Neuronal stem cell (in vitro differentiated cells): ENCODE data around the gene PCNX3.

Experiments used
- DNase-seq: peaks from one replicate; pipeline ENCODE4 v3.0.0-alpha.2; 2013; ENCODE audit warnings: low spot score
- H2AFZ ChIP-seq: one replicate; pipeline ENCODE4 v1.6.1; 2013; ENCODE audit warnings: mild to moderate bottlenecking, low read length, inconsistent platforms
- H2AK5ac ChIP-seq: 2 replicates; pipeline ENCODE4 v1.6.1; 2013; ENCODE audit warnings: low read depth, mild to moderate bottlenecking, inconsistent platforms, low read length, moderate library complexity, mixed read lengths
- H2BK120ac ChIP-seq: 2 replicates; pipeline ENCODE4 v1.6.1; 2013; ENCODE audit warnings: low read depth, mild to moderate bottlenecking, inconsistent platforms, low read length, moderate library complexity, mixed read lengths
- H2BK12ac ChIP-seq: one replicate; pipeline ENCODE4 v1.6.1; 2013; ENCODE audit warnings: low read length, inconsistent platforms
- H2BK15ac ChIP-seq: 2 replicates; pipeline ENCODE4 v1.6.1; 2013; ENCODE audit warnings: mild to moderate bottlenecking, low read length, inconsistent platforms, mixed read lengths
- H2BK5ac ChIP-seq: one replicate; pipeline ENCODE4 v1.6.1; 2013; ENCODE audit warnings: inconsistent platforms, mild to moderate bottlenecking, low read length, moderate library complexity
- H3K14ac ChIP-seq: one replicate; pipeline ENCODE4 v1.6.1; 2013; ENCODE audit warnings: low read length, inconsistent platforms
- H3K18ac ChIP-seq: 2 replicates; pipeline ENCODE4 v1.6.1; 2013; ENCODE audit warnings: low read length, inconsistent platforms
- H3K23ac ChIP-seq: 2 replicates; pipeline ENCODE4 v1.6.1; 2013; ENCODE audit warnings: low read depth, mild to moderate bottlenecking, mixed read lengths, low read length, inconsistent platforms; ENCODE audit not compliant: poor library complexity
- H3K27ac ChIP-seq: replicated peaks from 3 replicates; pipeline ENCODE4 v1.5.1; 2013; ENCODE audit warnings: low read length, inconsistent platforms
- H3K27me3 ChIP-seq, 3 experiments: 2 replicates each; pipeline ENCODE4 v1.6.1; 2013; ENCODE audit warnings: low read length in 3 of 3, mild to moderate bottlenecking in 2 of 3, inconsistent platforms in 1 of 3, low read depth in 1 of 3, mixed read lengths in 1 of 3, moderate library complexity in 1 of 3; ENCODE audit not compliant: control insufficient read depth in 3 of 3, insufficient read depth in 3 of 3
- H3K36me3 ChIP-seq, 2 donors: replicated peaks in 1 of 2; 2 replicates each; pipeline ENCODE4 v1.6.1; 2013; ENCODE audit warnings: low read length in 2 of 2; ENCODE audit not compliant: control insufficient read depth in 2 of 2, insufficient read depth in 2 of 2
- H3K4ac ChIP-seq: 2 replicates; pipeline ENCODE4 v1.6.1; 2013; ENCODE audit warnings: inconsistent platforms, mild to moderate bottlenecking, low read length, moderate library complexity
- H3K4me1 ChIP-seq, 2 donors: 1 replicate in 1 of 2; 2 replicates in 1 of 2; pipeline ENCODE4 v1.6.1; 2013; ENCODE audit warnings: low read length in 2 of 2, low read depth in 1 of 2; ENCODE audit not compliant: control insufficient read depth in 2 of 2, insufficient read depth in 1 of 2
- H3K4me2 ChIP-seq: one replicate; pipeline ENCODE4 v1.6.1; 2013; ENCODE audit warnings: mild to moderate bottlenecking, low read length, inconsistent platforms; ENCODE audit not compliant: insufficient read depth, poor library complexity, severe bottlenecking
- H3K4me3 ChIP-seq, 2 donors: 2 replicates each; pipeline ENCODE4 v1.5.1; 2013; ENCODE audit warnings: low read length in 2 of 2, mild to moderate bottlenecking in 2 of 2, inconsistent platforms in 1 of 2, moderate library complexity in 1 of 2
- H3K79me1 ChIP-seq: one replicate; pipeline ENCODE4 v1.6.1; 2013; ENCODE audit warnings: low read depth, mild to moderate bottlenecking, inconsistent platforms, low read length, moderate library complexity
- H3K9ac ChIP-seq: one replicate; pipeline ENCODE4 v1.6.1; 2013; ENCODE audit warnings: mild to moderate bottlenecking, low read depth, low read length, inconsistent platforms; ENCODE audit not compliant: poor library complexity
- H3K9me3 ChIP-seq, 2 donors: replicated peaks in 1 of 2; 2 replicates each; pipeline versions ENCODE3 to v1.6.1; 2013; ENCODE audit warnings: low read length in 2 of 2, mild to moderate bottlenecking in 2 of 2, inconsistent platforms in 1 of 2, low read depth in 1 of 2, mixed read lengths in 1 of 2, moderate library complexity in 1 of 2; ENCODE audit not compliant: control insufficient read depth in 2 of 2, insufficient read depth in 1 of 2
- H4K8ac ChIP-seq: one replicate; pipeline ENCODE4 v1.6.1; 2013; ENCODE audit warnings: low read depth, mild to moderate bottlenecking, inconsistent platforms, low read length, moderate library complexity
- H4K91ac ChIP-seq: one replicate; pipeline ENCODE4 v1.6.1; 2013; ENCODE audit warnings: low read length, low read depth, mild to moderate bottlenecking, inconsistent platforms; ENCODE audit not compliant: poor library complexity
- WGBS, 2 donors: extraction: QIAGEN DNeasy Blood & Tissue Kit; methylation state at CpG; one replicate each; pipeline ENCODE4 v1.1.7; 2013; ENCODE audit warnings: missing lambda C conversion rate in 2 of 2, mixed read lengths in 1 of 2; ENCODE audit not compliant: insufficient read length in 2 of 2, insufficient replicate concordance in 1 of 2; ENCODE audit errors: extremely low coverage in 2 of 2; 5-methylcytosine and 5-hydroxymethylcytosine counted together

The PCNX3 gene

DNA sequence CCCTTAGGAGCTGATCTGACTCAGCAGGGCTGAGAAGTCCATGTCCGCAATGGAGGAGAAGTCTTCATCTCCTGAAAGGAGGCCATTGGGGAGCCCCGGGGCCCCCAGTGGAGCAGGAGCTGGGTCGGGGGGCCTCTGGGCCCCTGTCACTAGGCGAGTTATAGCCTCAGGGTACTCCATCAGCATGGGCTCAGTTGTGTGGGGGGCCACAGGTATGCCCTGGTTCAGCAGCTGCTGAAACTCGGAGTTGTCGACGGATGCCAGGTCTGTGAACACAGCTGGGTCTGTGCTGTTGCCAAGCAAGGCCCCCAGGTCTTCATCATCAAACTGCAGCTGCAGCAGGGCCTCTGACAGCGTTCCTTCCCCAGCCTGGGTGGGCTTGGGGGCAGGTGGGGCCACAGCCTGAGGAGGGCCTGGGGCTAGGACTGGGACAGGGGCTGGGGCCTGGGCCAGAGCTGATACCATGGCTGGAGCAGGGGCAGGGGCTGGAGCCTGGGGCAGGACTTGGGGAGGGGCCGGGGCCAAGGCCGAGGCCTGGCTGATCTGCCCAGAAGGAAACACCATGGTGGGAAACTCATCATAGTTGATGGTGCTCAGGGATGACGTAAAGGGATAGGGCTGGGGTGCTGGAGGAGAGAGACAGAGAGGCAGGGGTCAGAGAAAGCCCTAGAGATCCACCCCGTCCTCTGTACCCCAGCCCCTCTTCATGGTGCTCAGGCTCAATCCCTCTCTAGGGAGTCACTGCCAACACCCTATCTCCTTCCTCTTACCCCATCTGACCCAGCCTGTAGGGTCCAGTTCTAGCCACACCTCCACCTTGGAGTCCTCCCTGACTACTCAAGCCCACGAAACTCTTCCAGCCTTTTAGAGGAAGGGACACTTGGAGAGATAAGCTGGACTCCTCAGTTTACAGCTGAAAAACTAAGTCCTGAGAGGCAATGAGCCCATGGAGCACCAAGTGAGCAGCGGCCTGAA lies 39.1 kb downstream of the PCNX3 start:
- Histone ChIP-seq H4K8ac (no peak overlapping the region), H3K79me1 (peaks cover 2% of the 10 kb centered on the region), H3K27ac (no peak overlapping the region), H3K4me2 (no peak overlapping the region), H2BK5ac (no peak overlapping the region), H3K23ac (peak overlapping the region; percentile 3), H2AK5ac (no peak overlapping the region), H3K4me1 (peaks cover 14 to 16% of the 10 kb centered on the region in 2 donors), H2BK15ac (no peak overlapping the region), H3K14ac (no peak overlapping the region), H3K27me3 (no peaks in the 10 kb centered on the region), H3K9ac (no peak overlapping the region), H3K9me3 (no peaks in the 10 kb centered on the region), H2BK12ac (no peak overlapping the region), H3K4ac (no peak overlapping the region), H2AFZ (no peak overlapping the region), H3K36me3 (peaks cover 41 to 68% of the 10 kb centered on the region in 2 donors), H3K18ac (no peak overlapping the region), H2BK120ac (no peak overlapping the region), H3K4me3 (no peak overlapping the region), H4K91ac (no peak overlapping the region)
- no peak for DNase-seq
- WGBS, 2 donors, result no CpG with 5 or more reads among the region's 14 CpGs

GRCh38 chr11:65655570-65656332 lies 40.2 kb downstream of the PCNX3 start:
- Histone ChIP-seq H3K4ac (no peak overlapping the region), H3K79me1 (peaks cover 4% of the 10 kb centered on the region), H3K14ac (no peak overlapping the region), H4K8ac (no peak overlapping the region), H2BK5ac (no peak overlapping the region), H3K4me1 (peaks cover 12 to 16% of the 10 kb centered on the region in 2 donors), H3K4me3 (no peak overlapping the region), H2AFZ (no peak overlapping the region), H3K9ac (no peak overlapping the region), H3K27me3 (no peaks in the 10 kb centered on the region), H3K4me2 (no peak overlapping the region), H3K27ac (no peak overlapping the region), H3K36me3 (peaks cover 49 to 72% of the 10 kb centered on the region in 2 donors), H4K91ac (no peak overlapping the region), H3K9me3 (peaks cover 0 to 2% of the 10 kb centered on the region in 2 donors), H2AK5ac (no peak overlapping the region), H2BK15ac (no peak overlapping the region), H2BK12ac (no peak overlapping the region), H2BK120ac (no peak overlapping the region), H3K18ac (no peak overlapping the region), H3K23ac (no peak overlapping the region)
- DNase-seq, result no peak
- no CpG with 5 or more reads among the region's 16 CpGs for WGBS, 2 donors

DNA sequence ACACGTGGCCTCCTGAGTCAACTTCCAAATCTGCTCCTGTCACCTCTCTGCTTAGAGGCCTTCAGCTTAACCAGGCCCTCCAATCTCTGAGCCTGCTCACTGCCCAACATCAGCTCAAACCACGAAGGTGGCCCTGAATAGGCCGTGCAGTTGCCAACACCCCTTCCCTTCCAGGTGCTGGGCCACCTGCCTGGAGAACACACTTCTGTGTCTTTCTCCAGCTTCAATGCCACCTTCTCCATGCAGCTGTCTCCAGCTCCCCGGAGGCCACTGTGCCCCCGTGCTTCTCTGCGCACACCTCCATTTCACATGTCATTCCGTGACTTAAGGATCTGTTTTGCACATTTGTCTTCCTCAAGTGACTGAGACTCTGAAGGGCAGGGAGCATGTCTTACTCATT lies 41.9 kb downstream of the PCNX3 start:
- no peak overlapping the region for H2BK5ac ChIP-seq
- H2BK120ac ChIP-seq, result no peak overlapping the region
- H3K27me3 ChIP-seq, result no peaks in the 10 kb centered on the region
- H3K4me3 ChIP-seq, result peak overlapping the region in 1 of 2 donors; percentile 22
- no peak overlapping the region for H3K18ac ChIP-seq
- H2BK12ac ChIP-seq, result no peak overlapping the region
- no peak overlapping the region for H3K23ac ChIP-seq
- H2BK15ac ChIP-seq, result no peak overlapping the region
- no peak overlapping the region for H2AFZ ChIP-seq
- DNase-seq, result no peak
- H4K91ac ChIP-seq, result no peak overlapping the region
- no CpG with 5 or more reads among the region's 7 CpGs for WGBS, 2 donors
- peaks cover 6% of the 10 kb centered on the region for H3K79me1 ChIP-seq
- no peak overlapping the region for H4K8ac ChIP-seq
- H3K4me2 ChIP-seq, result no peak overlapping the region
- peaks cover 0 to 2% of the 10 kb centered on the region in 2 donors for H3K9me3 ChIP-seq
- peak overlapping the region; percentile 12 for H3K9ac ChIP-seq
- H3K27ac ChIP-seq, result no peak overlapping the region
- peaks cover 53 to 82% of the 10 kb centered on the region in 2 donors for H3K36me3 ChIP-seq
- no peak overlapping the region for H2AK5ac ChIP-seq
- H3K4me1 ChIP-seq, result peaks cover 12 to 13% of the 10 kb centered on the region in 2 donors
- no peak overlapping the region for H3K14ac ChIP-seq
- no peak overlapping the region for H3K4ac ChIP-seq
